Stomach (tissue), 9 donors: ENCODE results near the gene L3MBTL2. TPM values are rescaled to one million over a fixed set of nuclear protein-coding genes. Genes with fewer than 3 reads are reported as not detected.
A peak's percentile ranks its signal among the peaks of the same experiment; 100 is the strongest.

ENCODE experiments used
- DNase-seq, 2 donors: peaks; one replicate each; pipeline versions ENCODE4 v3.0.0 to v3.0.0-alpha.2; 2013 to 2019
- H3K27ac ChIP-seq, 5 donors: fragments of 200-600 bp in 4 of 5; sonication (generic) in 4 of 5; one replicate each; pipeline ENCODE4 v1.5.1; 2013 to 2019; ENCODE audit warnings: mild to moderate bottlenecking in 1 of 5, moderate library complexity in 1 of 5
- H3K27me3 ChIP-seq, 3 donors: fragments of 200-600 bp; sonication (generic); one replicate each; pipeline ENCODE4 v1.5.1; 2017 to 2019; ENCODE audit warnings: mixed run types in 1 of 3
- H3K36me3 ChIP-seq, 4 donors: fragments of 200-600 bp; sonication (generic); 1 replicate in 3 of 4; 2 replicates in 1 of 4; pipeline ENCODE4 v1.5.1; 2016 to 2019
- H3K4me1 ChIP-seq, 4 donors: fragments of 200-600 bp; sonication (generic); one replicate each; pipeline ENCODE4 v1.5.1; 2016 to 2019
- H3K4me3 ChIP-seq, 4 donors: fragments of 200-600 bp; sonication (generic) in 3 of 4; one replicate each; pipeline ENCODE4 v1.5.1; 2016 to 2019; ENCODE audit warnings: mild to moderate bottlenecking in 1 of 4
- H3K9me3 ChIP-seq, 4 donors: fragments of 200-600 bp; sonication (generic); one replicate each; pipeline ENCODE4 v1.5.1; 2016 to 2019
- EP300 ChIP-seq: sonication (generic); formaldehyde crosslinking; IDR thresholded peaks from one replicate; pipeline ENCODE4 v1.6.1; 2017; ENCODE audit warnings: antibody characterized with exemption
- POLR2A ChIP-seq, 4 donors: fragments of 450-650 bp; IDR thresholded peaks; one replicate each; pipeline ENCODE4 v1.6.1; 2016; ENCODE audit warnings: antibody characterized with exemption in 4 of 4, control low read depth in 2 of 4, mild to moderate bottlenecking in 1 of 4, moderate library complexity in 1 of 4
- POLR2AphosphoS5 ChIP-seq, 3 donors: sonication (generic); formaldehyde crosslinking; IDR thresholded peaks; one replicate each; pipeline ENCODE4 v1.6.1; 2016; ENCODE audit warnings: antibody characterized with exemption in 3 of 3
- WGBS, 5 donors: extraction: QIAGEN DNeasy Blood & Tissue Kit in 3 of 5; methylation state at CpG; one replicate each; pipeline versions ENCODE4 v1.1.5 to v1.1.7; 2013 to 2018; 5-methylcytosine and 5-hydroxymethylcytosine counted together
- intact Hi-C: fragments of 100-400 bp; cut with DNase I; formaldehyde crosslinking; loops from one replicate; pipeline ENCODE4 v1.15.1; 2023; ENCODE audit warnings: low total_unique reads
- polyA plus RNA-seq, 3 donors: library from polyadenylated mRNA; stranded (reverse); fragments of 200-250 nt; gene quantifications; one replicate each; pipeline ENCODE4 v1.2.3, GENCODE V29; 2013
- total RNA-seq, 5 donors: library from RNA; depleted of rRNA; stranded (reverse); fragments of >200 nt; gene quantifications; one replicate each; pipeline versions ENCODE4 v1.1.0 to v1.2.3, GENCODE V29; 2014 to 2016
- TF ChIP-seq, protein P1 (sequence below), 7 experiments: fragments of 450-650 bp in 4 of 7; fragments of 200-600 bp in 3 of 7; sonication (generic) in 3 of 7; IDR thresholded peaks; one replicate each; pipeline ENCODE4 v1.5.1; 2016 to 2019; ENCODE audit warnings: antibody characterized with exemption in 7 of 7, control low read depth in 2 of 7, mild to moderate bottlenecking in 1 of 7
- donor health status: healthy with polysubstance abuse.
- donor health status: Bipolar disorder and iron deficiency.
- donor health status: healthy.

Gene L3MBTL2
- total and polyA plus RNA-seq, 8 donors, result 3.2 to 69.6 (median 12.4) TPM

DNA sequence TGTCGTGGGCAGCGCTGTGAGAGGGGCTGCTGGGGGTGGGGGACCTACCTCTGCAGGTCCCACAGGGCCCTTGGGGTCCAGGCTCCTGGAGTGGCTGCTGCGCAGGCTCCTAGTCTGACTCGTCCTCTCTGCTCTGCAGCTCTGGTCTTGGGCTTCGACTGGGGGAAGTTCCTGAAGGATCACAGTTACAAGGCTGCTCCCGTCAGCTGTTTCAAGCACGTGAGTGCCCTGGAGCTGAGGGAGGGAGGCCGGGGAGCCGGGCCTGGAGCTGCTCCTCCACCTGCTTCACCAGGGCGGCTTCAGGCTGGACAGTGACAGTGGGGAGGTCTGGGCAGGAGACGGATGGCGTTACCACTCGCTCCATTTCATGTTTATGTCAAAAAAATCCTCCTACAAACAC lies 11.9 kb downstream of the L3MBTL2 start:
- Histone ChIP-seq H3K4me1 (peaks cover 8 to 26% (median 18%) of the 10 kb centered on the region in 4 donors), H3K27me3 (no peaks in the 10 kb centered on the region), H3K36me3 (peaks cover 30 to 79% (median 74%) of the 10 kb centered on the region in 4 donors), H3K27ac (peak overlapping the region in 4 of 5 donors; percentile 66 to 85 (median 80)), H3K4me3 (peak overlapping the region in 2 of 4 donors; percentile 5 to 13), H3K9me3 (no peaks in the 10 kb centered on the region)
- no peak for TF ChIP-seq EP300
- no peak for TF ChIP-seq POLR2A (IDR thresholded peaks at IDR 0.05)
- no peak for TF ChIP-seq POLR2AphosphoS5 (IDR thresholded peaks at IDR 0.05)
- TF ChIP-seq, protein P1, sequence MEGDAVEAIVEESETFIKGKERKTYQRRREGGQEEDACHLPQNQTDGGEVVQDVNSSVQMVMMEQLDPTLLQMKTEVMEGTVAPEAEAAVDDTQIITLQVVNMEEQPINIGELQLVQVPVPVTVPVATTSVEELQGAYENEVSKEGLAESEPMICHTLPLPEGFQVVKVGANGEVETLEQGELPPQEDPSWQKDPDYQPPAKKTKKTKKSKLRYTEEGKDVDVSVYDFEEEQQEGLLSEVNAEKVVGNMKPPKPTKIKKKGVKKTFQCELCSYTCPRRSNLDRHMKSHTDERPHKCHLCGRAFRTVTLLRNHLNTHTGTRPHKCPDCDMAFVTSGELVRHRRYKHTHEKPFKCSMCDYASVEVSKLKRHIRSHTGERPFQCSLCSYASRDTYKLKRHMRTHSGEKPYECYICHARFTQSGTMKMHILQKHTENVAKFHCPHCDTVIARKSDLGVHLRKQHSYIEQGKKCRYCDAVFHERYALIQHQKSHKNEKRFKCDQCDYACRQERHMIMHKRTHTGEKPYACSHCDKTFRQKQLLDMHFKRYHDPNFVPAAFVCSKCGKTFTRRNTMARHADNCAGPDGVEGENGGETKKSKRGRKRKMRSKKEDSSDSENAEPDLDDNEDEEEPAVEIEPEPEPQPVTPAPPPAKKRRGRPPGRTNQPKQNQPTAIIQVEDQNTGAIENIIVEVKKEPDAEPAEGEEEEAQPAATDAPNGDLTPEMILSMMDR (IDR thresholded peaks at IDR 0.05), result no peak
- peak in 1 of 2 donors; percentile 44 for DNase-seq
- intact Hi-C loops, result no loop called here
- WGBS, 5 donors, result 56 to 74% (median 68%) methylated on average over 11 to 13 of the region's 13 CpGs

DNA sequence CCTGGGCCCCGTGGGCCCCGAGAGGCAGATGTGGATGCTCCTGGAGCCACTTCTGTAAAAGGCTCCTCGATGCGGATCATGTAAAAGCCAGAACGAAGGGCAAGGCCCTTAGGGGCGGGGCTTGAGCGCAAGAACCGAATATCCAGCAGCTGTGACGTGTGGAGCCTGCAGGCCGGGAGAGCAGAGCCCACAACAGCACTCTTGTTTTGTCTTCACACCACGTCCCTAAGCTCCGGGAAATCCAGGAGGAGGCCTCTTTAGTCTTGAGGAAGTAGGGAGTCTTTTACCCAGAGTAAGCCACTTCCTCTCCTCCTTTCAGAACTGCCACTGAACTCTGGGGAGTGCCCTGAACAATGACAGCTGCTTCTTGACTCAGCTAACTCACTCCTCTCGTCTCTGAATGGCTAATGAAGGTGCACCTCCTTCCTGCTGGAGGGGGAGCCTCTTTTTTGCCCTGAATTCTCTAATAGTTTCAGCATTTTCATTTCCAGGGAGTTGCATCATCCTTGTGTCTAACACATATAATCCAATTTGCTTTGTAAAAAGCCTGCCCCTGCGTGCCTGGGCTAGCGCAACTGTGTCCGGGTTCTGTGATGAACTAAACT lies 12.5 kb downstream of the L3MBTL2 start:
- Histone ChIP-seq H3K36me3 (peaks cover 34 to 79% (median 75%) of the 10 kb centered on the region in 4 donors), H3K27ac (peak overlapping the region; percentile 55 to 85 (median 79)), H3K4me1 (peaks cover 8 to 26% (median 18%) of the 10 kb centered on the region in 4 donors), H3K9me3 (no peaks in the 10 kb centered on the region), H3K4me3 (peak overlapping the region in 3 of 4 donors; percentile 5 to 20 (median 13)), H3K27me3 (no peaks in the 10 kb centered on the region)
- intact Hi-C loops, result no loop called here
- TF ChIP-seq POLR2A (IDR thresholded peaks at IDR 0.05), result no peak
- TF ChIP-seq POLR2AphosphoS5 (IDR thresholded peaks at IDR 0.05), result peak in 1 of 3 donors; percentile 18
- TF ChIP-seq, protein P1 (IDR thresholded peaks at IDR 0.05), result no peak
- no peak for TF ChIP-seq EP300
- DNase-seq, result peak; percentile 42 to 84
- 33 to 64% (median 58%) methylated on average over 16 of the region's 16 CpGs for WGBS, 5 donors

GRCh38 chr22:41222846-41223507 lies 17.9 kb downstream of the L3MBTL2 start:
- no peak overlapping the region for H3K4me3 ChIP-seq
- H3K27ac ChIP-seq, result no peak overlapping the region
- H3K9me3 ChIP-seq, result no peaks in the 10 kb centered on the region
- no peaks in the 10 kb centered on the region for H3K27me3 ChIP-seq
- peaks cover 0 to 4% (median 3%) of the 10 kb centered on the region in 4 donors for H3K4me1 ChIP-seq
- DNase-seq, result no peak
- whole genome bisulfite sequencing, 5 donors, result 84 to 95% (median 91%) methylated on average over 8 to 9 of the region's 9 CpGs
- TF ChIP-seq, protein P1 (IDR thresholded peaks at IDR 0.05), result no peak
- TF ChIP-seq EP300 (no peak), POLR2AphosphoS5 (IDR thresholded peaks at IDR 0.05) (no peak), POLR2A (IDR thresholded peaks at IDR 0.05) (no peak)
- H3K36me3 ChIP-seq, result peaks cover 66 to 96% (median 94%) of the 10 kb centered on the region in 4 donors
- intact Hi-C loops, result no loop called here

DNA sequence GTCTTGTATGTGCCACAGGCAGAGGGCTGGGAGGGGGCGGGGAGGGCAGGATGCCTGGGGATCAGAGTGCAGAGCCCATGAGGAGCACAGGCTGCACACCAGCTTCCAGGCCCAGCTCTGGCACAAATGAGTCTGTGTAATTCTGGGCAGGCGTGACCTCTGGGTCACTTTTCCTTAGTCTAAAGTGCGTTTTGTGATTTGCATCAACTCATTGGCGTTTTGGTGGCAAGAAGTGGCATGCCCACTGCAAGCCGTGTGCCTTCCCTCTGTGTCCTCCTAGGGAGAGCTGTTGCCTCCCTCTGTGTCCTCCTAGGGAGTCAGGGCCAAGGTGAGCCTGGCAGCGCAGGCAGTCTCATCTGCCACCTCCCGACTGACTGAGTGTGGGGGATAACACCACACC lies 18.4 kb downstream of the L3MBTL2 start:
- no peak for TF ChIP-seq POLR2AphosphoS5 (IDR thresholded peaks at IDR 0.05)
- TF ChIP-seq, protein P1 (IDR thresholded peaks at IDR 0.05), result no peak
- TF ChIP-seq EP300, result no peak
- no peak for TF ChIP-seq POLR2A (IDR thresholded peaks at IDR 0.05)
- H3K9me3 ChIP-seq, result no peaks in the 10 kb centered on the region
- H3K36me3 ChIP-seq, result peaks cover 70 to 100% (median 99%) of the 10 kb centered on the region in 4 donors
- intact Hi-C loops, result no loop called here
- 73 to 88% (median 85%) methylated on average over 7 of the region's 7 CpGs for WGBS, 5 donors
- DNase-seq, result no peak
- no peaks in the 10 kb centered on the region for H3K27me3 ChIP-seq
- H3K27ac ChIP-seq, result no peak overlapping the region
- H3K4me1 ChIP-seq, result no peaks in the 10 kb centered on the region
- H3K4me3 ChIP-seq, result no peak overlapping the region
